Lung (tissue), 12 donors: ENCODE measurements around the gene ZNF483. TPM values are rescaled to one million over a fixed set of nuclear protein-coding genes. Genes with fewer than 3 reads are reported as not detected.
A peak's percentile ranks its signal among the peaks of the same experiment; 100 is the strongest.

Source experiments
- ATAC-seq: fragments of 200-7000 bp; cut with Tn5 transposase; one replicate; pipeline ENCODE4 v1.9.1; 2020; ENCODE audit warnings: moderate number of reproducible peaks; ENCODE audit not compliant: insufficient read depth, low FRiP score
- DNase-seq, 3 donors: peaks; one replicate each; pipeline ENCODE4 v3.0.0-alpha.2; 2013 to 2017
- H3K27ac ChIP-seq, 2 donors: one replicate each; pipeline ENCODE4 v1.5.1; 2013; ENCODE audit warnings: mild to moderate bottlenecking in 2 of 2, moderate library complexity in 2 of 2, control low read depth in 1 of 2, inconsistent platforms in 1 of 2, low read depth in 1 of 2, low read length in 1 of 2
- H3K27me3 ChIP-seq, 3 donors: one replicate each; pipeline ENCODE4 v1.5.1; 2013; ENCODE audit warnings: low read length in 2 of 3; ENCODE audit not compliant: control insufficient read depth in 3 of 3, insufficient read depth in 3 of 3
- H3K36me3 ChIP-seq, 4 donors: one replicate each; pipeline ENCODE4 v1.5.1; 2013; ENCODE audit warnings: low read length in 4 of 4, mild to moderate bottlenecking in 1 of 4, moderate library complexity in 1 of 4; ENCODE audit not compliant: control insufficient read depth in 4 of 4, insufficient read depth in 4 of 4
- H3K4me1 ChIP-seq, 5 donors: one replicate each; pipeline ENCODE4 v1.5.1; 2013; ENCODE audit warnings: low read length in 5 of 5, mild to moderate bottlenecking in 2 of 5, moderate library complexity in 1 of 5; ENCODE audit not compliant: control insufficient read depth in 5 of 5, insufficient read depth in 5 of 5
- H3K4me3 ChIP-seq: one replicate; pipeline ENCODE4 v1.5.1; 2013; ENCODE audit warnings: mild to moderate bottlenecking, control low read depth, moderate library complexity
- H3K9ac ChIP-seq, 2 donors: one replicate each; pipeline ENCODE4 v1.5.1; 2013; ENCODE audit warnings: low read length in 2 of 2, control low read depth in 1 of 2; ENCODE audit not compliant: insufficient read depth in 1 of 2
- H3K9me3 ChIP-seq, 4 donors: one replicate each; pipeline ENCODE4 v1.5.1; 2013; ENCODE audit warnings: low read length in 3 of 4, mild to moderate bottlenecking in 1 of 4, moderate library complexity in 1 of 4; ENCODE audit not compliant: control insufficient read depth in 4 of 4, insufficient read depth in 3 of 4
- WGBS, 2 donors: extraction: QIAGEN DNeasy Blood & Tissue Kit; methylation state at CpG; one replicate each; pipeline ENCODE4 v1.1.7; 2013; 5-methylcytosine and 5-hydroxymethylcytosine counted together
- polyA plus RNA-seq, 2 donors: library from polyadenylated mRNA; stranded (reverse); fragments of 200-250 nt; gene quantifications; one replicate each; pipeline ENCODE4 v1.2.1, GENCODE V29; 2013
- total RNA-seq, 2 donors: library from RNA; depleted of rRNA in 1 of 2; stranded (reverse); fragments of >200 nt in 1 of 2; gene quantifications; one replicate each; pipeline ENCODE4 v1.2.1, GENCODE V29; 2014 to 2021
- TF ChIP-seq, protein P1 (sequence below): IDR thresholded peaks from 2 replicates; pipeline ENCODE4 v1.5.1; 2012; ENCODE audit warnings: mild to moderate bottlenecking; ENCODE audit errors: control extremely low read depth, extremely low read depth
- donor health status: control.
- donor health status: control.
- donor health status: Bipolar disorder and iron deficiency.
- donor health status: healthy.
- donor health status: DM: yes; HTN: yes; CAD: no.

Gene ZNF483
- total and polyA plus RNA-seq, 4 donors: 0.14 to 20.6 (median 2.8) TPM

DNA sequence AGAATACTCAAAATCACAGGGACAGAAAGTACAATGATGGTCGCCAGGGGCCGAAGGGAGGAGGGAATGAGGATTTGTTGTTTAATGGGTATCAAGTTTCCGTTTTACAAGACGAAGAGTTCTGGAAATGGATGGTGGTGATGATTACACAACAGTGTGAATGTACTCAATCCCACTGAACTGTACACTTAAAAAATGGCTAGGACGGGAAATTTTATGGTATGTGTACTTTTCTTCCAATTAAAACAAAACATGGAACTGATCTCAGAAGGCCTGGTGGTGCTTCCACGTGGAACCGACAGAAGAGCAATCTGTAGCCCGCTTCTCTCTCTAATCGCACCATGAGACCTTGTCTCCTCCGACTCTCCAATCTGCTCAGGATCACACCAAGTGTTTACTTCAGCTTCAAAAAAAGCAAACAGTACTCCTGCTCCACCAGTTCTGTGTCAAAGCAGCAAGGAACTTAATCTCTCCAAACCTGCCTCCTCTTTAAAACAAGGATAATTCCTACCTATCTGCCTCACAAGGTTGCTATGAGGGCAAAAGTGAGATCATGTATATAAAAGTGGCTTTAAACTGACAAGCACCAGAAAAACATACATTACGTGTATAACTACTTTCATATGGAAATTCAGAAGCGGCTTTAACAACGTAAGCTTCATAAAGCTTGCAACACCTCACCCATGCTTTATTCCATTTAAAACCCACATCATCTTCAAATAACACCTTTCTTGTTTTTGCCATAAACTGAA, 42.9 kb upstream of the ZNF483 start:
- Histone ChIP-seq H3K36me3 (no peaks in the 10 kb centered on the region), H3K9ac (peak overlapping the region; percentile 36 to 38), H3K9me3 (no peaks in the 10 kb centered on the region), H3K4me1 (peaks cover 0 to 13% (median 7%) of the 10 kb centered on the region in 5 donors), H3K27me3 (no peaks in the 10 kb centered on the region), H3K27ac (peak overlapping the region; percentile 56), H3K4me3 (no peak overlapping the region)
- ATAC-seq: no peak
- TF ChIP-seq, protein P1, sequence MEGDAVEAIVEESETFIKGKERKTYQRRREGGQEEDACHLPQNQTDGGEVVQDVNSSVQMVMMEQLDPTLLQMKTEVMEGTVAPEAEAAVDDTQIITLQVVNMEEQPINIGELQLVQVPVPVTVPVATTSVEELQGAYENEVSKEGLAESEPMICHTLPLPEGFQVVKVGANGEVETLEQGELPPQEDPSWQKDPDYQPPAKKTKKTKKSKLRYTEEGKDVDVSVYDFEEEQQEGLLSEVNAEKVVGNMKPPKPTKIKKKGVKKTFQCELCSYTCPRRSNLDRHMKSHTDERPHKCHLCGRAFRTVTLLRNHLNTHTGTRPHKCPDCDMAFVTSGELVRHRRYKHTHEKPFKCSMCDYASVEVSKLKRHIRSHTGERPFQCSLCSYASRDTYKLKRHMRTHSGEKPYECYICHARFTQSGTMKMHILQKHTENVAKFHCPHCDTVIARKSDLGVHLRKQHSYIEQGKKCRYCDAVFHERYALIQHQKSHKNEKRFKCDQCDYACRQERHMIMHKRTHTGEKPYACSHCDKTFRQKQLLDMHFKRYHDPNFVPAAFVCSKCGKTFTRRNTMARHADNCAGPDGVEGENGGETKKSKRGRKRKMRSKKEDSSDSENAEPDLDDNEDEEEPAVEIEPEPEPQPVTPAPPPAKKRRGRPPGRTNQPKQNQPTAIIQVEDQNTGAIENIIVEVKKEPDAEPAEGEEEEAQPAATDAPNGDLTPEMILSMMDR: no peak
- peak in 2 of 3 donors; percentile 37 to 47 for DNase-seq
- 42 to 53% methylated on average over 13 of the region's 13 CpGs for WGBS, 2 donors

DNA sequence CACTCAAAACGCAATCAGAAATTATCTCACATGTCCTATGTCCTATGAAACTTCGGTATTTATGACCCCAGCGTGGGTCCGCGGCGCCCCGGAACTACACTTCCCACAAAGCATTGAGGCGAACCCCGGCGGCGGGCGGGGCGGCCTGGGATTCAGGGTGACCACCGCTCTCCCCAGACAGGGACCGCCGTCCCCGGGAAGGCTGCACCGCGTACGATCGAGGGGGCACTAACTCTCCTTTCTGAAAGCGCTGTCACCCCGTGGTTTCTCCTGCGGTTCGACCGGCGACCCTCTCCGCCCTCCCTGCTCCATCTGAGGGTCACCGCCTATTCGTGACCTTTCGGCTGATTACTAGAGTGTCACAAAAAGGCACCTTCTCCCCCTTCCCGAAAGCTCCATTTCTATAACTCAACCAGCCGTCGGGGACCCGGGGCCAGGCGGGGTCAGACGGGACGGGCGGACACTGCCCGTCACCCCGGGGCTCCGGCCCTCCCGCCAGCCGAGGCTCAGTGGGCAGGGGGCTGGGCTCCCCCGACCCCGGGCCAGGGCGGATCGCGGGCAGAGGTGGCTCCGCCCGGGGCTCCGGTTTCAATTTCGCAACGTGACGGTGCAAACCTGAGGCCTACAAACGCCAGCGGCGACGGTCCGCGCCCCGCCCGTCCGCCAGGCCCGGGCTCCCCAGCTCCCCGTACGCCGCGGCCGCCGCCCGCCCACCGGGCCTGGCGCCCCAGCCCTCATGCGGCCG, 42.1 kb upstream of the ZNF483 start:
- no peaks in the 10 kb centered on the region for H3K27me3 ChIP-seq
- TF ChIP-seq, protein P1: no peak
- DNase-seq: peak; percentile 76 to 80 (median 79)
- 0% methylated on average over 69 to 76 of the region's 76 CpGs for WGBS, 2 donors
- ATAC-seq: peak; percentile 61
- H3K9me3 ChIP-seq: no peaks in the 10 kb centered on the region
- peak overlapping the region; percentile 72 to 88 for H3K9ac ChIP-seq
- H3K4me3 ChIP-seq: peak overlapping the region; percentile 94
- peak overlapping the region; percentile 99 to 100 for H3K27ac ChIP-seq
- peaks cover 0 to 13% (median 7%) of the 10 kb centered on the region in 5 donors for H3K4me1 ChIP-seq
- no peaks in the 10 kb centered on the region for H3K36me3 ChIP-seq

DNA sequence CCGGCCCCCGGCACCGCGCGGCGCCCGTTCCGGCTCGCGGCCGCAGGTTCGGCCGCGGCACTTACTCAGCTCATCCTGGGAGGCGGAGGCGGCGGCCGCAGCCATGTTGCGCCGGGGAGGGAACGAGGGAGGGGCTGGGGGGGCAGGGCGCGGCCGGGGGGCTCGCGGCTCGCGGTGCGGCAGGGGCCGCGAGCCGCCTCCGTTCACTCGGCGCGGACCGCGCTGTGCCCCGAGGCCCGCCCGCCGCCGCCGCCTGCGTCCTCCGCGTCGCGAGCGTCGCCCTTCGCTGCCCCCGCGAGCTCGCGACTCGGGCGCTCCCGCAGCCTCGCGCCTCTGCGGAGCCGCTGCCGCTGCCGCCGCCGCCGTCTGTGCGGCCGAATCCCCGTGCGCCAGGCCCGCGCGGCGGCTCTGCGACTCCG, 41.5 kb upstream of the ZNF483 start:
- peak overlapping the region; percentile 99 to 100 for H3K27ac ChIP-seq
- WGBS, 2 donors: 1% methylated on average over 39 to 78 of the region's 78 CpGs
- H3K4me3 ChIP-seq: peak overlapping the region; percentile 94
- H3K9me3 ChIP-seq: no peaks in the 10 kb centered on the region
- no peak overlapping the region for H3K9ac ChIP-seq
- H3K36me3 ChIP-seq: no peaks in the 10 kb centered on the region
- peaks cover 0 to 13% (median 7%) of the 10 kb centered on the region in 5 donors for H3K4me1 ChIP-seq
- TF ChIP-seq, protein P1: no peak
- ATAC-seq (no peak), DNase-seq (peak in 2 of 3 donors; percentile 55 to 64)
- no peaks in the 10 kb centered on the region for H3K27me3 ChIP-seq
